Measurements from ENCODE around the gene C15orf62.

Gene C15orf62

GRCh38 chr15:40737048-40737447 lies 32.7 kb upstream of the C15orf62 start:
- TF ChIP-seq, protein P1, sequence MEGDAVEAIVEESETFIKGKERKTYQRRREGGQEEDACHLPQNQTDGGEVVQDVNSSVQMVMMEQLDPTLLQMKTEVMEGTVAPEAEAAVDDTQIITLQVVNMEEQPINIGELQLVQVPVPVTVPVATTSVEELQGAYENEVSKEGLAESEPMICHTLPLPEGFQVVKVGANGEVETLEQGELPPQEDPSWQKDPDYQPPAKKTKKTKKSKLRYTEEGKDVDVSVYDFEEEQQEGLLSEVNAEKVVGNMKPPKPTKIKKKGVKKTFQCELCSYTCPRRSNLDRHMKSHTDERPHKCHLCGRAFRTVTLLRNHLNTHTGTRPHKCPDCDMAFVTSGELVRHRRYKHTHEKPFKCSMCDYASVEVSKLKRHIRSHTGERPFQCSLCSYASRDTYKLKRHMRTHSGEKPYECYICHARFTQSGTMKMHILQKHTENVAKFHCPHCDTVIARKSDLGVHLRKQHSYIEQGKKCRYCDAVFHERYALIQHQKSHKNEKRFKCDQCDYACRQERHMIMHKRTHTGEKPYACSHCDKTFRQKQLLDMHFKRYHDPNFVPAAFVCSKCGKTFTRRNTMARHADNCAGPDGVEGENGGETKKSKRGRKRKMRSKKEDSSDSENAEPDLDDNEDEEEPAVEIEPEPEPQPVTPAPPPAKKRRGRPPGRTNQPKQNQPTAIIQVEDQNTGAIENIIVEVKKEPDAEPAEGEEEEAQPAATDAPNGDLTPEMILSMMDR (conservative IDR thresholded peaks at IDR 0.05; ENCODE audit: low read length), result no peak
- no peak overlapping the region for H3K4me3 ChIP-seq (ENCODE audit: low read length)
- no peak for DNase-seq (ENCODE audit: low read depth)

- no peak overlapping the region for H3K4me3 ChIP-seq (ENCODE audit: low read length)
- no peak for DNase-seq (ENCODE audit: low read depth)
- TF ChIP-seq, protein P1 (conservative IDR thresholded peaks at IDR 0.05; ENCODE audit: low read length), result no peak
Measured at GRCh38 chr15:40739047-40739446, 30.7 kb upstream of the C15orf62 start.

- TF ChIP-seq, protein P1 (conservative IDR thresholded peaks at IDR 0.05; ENCODE audit: low read length), result no peak
- H3K4me3 ChIP-seq (ENCODE audit: low read length), result no peak overlapping the region
- no peak for DNase-seq (ENCODE audit: low read depth)
Measured at GRCh38 chr15:40739854-40740253, 29.9 kb upstream of the C15orf62 start.

DNA sequence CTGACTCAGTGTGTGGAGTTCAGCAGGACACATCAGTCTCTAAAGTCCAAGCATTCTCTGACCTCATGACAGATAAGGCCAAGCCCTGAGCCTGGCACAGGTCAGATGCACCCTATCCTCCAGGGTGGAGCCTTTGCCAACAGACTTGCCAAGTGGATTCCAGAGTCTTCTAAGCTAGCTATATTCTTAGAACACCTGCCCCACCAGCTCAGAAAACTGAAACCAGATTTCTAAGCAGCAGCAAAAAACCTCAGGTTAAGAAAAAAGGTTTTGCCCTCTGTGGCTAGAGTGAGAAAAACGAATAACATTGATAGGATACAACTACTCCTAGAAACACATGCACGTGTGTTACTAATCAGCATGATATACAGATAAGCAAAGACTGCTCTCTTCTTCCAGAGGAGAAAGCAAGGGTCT lies 26.3 kb upstream of the C15orf62 start:
- H3K4me3 ChIP-seq (ENCODE audit: low read length), result no peak overlapping the region
- TF ChIP-seq, protein P1 (conservative IDR thresholded peaks at IDR 0.05; ENCODE audit: low read length), result no peak
- no peak for DNase-seq (ENCODE audit: low read depth)

- TF ChIP-seq, protein P1 (conservative IDR thresholded peaks at IDR 0.05; ENCODE audit: low read length), result peak; percentile 33
- peak; percentile 84 for DNase-seq (ENCODE audit: low read depth)
- no peak overlapping the region for H3K4me3 ChIP-seq (ENCODE audit: low read length)
Measured at GRCh38 chr15:40743921-40744814, 25.6 kb upstream of the C15orf62 start.

- DNase-seq (ENCODE audit: low read depth), result no peak
- no peak overlapping the region for H3K4me3 ChIP-seq (ENCODE audit: low read length)
- TF ChIP-seq, protein P1 (conservative IDR thresholded peaks at IDR 0.05; ENCODE audit: low read length), result no peak
Measured at GRCh38 chr15:40744815-40745152, 25.0 kb upstream of the C15orf62 start.

DNA sequence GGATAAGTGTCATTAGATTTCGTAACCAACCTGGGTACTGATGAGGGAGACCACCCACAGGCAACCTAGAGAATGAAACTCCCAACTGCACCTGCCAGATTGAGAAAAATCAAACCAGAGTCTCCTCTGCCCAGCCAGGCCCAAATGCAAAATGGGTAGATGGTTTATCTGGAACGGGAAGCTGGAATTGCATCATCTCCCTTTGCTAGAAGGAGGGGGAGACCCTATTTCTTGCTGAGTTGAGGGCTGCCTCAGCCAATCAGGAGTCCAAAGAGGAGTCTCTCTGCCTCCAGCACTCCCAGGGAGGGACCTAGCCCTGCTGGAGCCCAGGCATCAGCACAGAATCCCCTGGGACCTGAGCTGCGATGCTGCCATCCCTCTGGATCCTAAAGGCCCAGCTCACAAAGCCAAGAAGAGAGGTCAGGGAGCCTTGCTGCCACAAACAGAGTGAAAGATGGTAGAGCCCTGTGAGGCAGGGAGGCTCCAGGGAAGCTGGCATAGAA lies 22.8 kb upstream of the C15orf62 start:
- DNase-seq (ENCODE audit: low read depth), result peak; percentile 72
- TF ChIP-seq, protein P1 (conservative IDR thresholded peaks at IDR 0.05; ENCODE audit: low read length), result no peak
- no peak overlapping the region for H3K4me3 ChIP-seq (ENCODE audit: low read length)

Measured in AG10803 (cell line).